AG09309 (cell line): ENCODE data around the gene RIC3.

ENCODE experiments used
- DNase-seq: peaks from one replicate; pipeline ENCODE4 v3.0.0-alpha.2; 2010; ENCODE audit warnings: low read depth
- H3K4me3 ChIP-seq: 2 replicates; pipeline ENCODE4 v1.5.1; 2011; ENCODE audit warnings: mild to moderate bottlenecking, low read depth, low read length, moderate library complexity; ENCODE audit not compliant: control insufficient read depth
- CTCF ChIP-seq: IDR thresholded peaks from 2 replicates; pipeline ENCODE4 v1.5.1; 2011; ENCODE audit warnings: mild to moderate bottlenecking, low read depth, low read length, inconsistent platforms; ENCODE audit not compliant: insufficient read depth, control insufficient read depth; ENCODE audit errors: missing control alignments

The RIC3 gene

GRCh38 chr11:8095371-8095770 lies 73.5 kb downstream of the RIC3 start:
- no peak for TF ChIP-seq CTCF
- H3K4me3 ChIP-seq: no peak overlapping the region
- no peak for DNase-seq

DNA sequence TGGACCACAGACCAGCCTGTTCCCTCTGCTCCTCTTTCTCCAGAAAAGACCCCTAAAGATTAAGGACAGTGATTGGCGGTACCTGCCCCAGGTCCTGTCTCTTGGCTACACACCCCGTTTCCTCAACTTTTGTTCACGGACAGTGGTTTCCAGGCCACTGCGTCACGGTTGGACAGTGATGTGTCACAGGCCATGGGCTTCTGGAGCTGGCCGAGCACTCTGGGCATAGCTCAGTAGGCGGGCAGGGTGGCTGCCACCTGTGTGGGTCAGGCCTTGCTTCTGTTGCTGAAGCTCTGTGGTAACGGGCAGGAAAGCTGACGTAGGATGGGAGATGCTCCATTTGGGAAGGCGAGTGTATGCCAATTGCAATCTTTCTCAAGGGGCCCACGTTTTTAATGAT lies 74.2 kb downstream of the RIC3 start:
- TF ChIP-seq CTCF: no peak
- no peak overlapping the region for H3K4me3 ChIP-seq
- no peak for DNase-seq

DNA sequence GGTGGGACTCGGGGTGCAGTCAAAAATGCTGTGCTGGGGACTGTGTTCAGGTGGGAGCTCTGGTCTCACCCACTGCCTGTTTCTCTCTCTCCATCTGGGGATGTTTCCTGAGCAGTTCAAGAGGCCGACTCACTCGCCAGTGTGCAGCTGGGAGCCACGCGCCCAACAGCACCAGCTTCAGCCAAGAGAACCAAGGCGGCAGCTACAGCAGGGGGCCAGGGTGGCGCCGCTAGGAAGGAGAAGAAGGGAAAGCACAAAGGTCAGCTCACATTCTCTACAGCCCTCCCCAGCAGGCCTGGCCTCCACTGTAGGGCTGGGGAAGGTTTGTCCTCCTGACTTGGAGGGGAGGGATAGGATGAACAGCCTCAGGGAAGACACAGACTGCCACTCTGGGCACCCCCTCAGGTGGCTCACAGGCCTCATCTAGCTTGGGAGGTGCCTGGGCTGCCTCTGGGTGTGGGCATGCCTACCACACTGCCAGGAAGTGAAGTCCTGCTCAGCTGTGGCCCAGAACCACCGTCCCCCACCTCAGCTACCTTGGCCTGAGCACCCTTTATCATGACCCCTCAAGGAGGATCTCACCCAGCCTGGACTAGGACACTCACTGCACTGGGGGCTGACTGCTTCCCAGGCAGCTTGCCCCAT lies 74.8 kb downstream of the RIC3 start:
- no peak for DNase-seq
- no peak overlapping the region for H3K4me3 ChIP-seq
- no peak for TF ChIP-seq CTCF

DNA sequence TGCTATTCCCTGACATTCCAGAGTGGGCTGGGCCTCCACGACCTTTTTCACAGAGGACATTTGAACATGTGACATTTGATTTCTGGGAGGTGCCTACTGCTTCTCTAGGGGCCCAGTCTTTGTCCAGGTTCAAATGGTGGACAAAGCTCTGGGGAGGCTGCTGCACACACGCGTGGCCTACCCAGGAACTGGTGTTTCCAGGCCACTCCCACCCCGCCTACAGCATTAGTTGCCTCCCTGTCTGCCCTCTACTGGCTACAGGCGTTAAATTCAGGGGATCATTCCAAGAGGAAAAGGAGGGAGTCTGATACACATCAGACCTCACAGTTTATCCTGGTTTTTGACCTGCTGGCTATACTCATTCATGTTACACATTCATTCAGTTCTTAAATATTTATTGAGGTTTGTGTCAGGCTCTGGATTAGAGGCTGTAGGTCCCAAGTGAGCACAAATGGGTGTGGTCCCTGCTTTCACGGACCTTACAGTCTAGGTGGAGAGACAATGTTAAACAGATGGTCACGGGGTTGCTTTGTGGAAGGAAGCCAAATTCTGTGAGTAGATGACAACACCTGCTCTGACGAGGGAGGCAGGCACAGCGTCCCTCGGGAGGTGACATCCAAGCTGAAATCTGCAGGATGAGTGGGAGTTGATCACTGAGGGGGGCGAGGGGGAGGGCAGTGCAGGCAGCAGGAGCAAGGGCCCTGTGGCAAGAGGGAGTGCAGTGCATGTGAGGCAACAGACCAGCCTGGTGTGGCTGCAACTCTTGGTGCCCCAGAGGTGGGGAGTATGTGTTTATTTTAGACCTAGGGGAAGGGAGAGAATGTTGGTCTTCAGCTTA lies 76.0 kb downstream of the RIC3 start:
- TF ChIP-seq CTCF: peak; percentile 84
- H3K4me3 ChIP-seq: no peak overlapping the region
- DNase-seq: no peak

DNA sequence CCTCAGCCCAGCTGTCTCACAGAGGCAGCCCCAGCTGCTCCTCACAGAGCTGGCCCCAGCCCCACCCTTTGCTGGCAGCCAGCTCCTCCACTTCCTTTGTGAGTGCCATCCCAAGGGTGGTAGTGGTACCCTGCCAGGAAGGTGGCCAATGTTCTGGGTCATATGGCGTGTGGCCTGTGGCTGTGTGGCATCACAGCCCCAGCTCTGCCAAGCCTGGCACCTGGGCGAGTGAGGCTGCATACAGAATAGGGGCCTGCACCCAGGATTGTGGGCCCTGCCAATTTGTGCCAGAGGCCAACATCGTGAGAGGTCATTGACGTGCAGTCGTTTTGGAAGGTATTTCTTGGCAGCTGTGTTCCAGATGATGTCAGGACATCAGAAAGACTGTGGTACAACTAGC lies 77.1 kb downstream of the RIC3 start:
- no peak overlapping the region for H3K4me3 ChIP-seq
- TF ChIP-seq CTCF: no peak
- no peak for DNase-seq

DNA sequence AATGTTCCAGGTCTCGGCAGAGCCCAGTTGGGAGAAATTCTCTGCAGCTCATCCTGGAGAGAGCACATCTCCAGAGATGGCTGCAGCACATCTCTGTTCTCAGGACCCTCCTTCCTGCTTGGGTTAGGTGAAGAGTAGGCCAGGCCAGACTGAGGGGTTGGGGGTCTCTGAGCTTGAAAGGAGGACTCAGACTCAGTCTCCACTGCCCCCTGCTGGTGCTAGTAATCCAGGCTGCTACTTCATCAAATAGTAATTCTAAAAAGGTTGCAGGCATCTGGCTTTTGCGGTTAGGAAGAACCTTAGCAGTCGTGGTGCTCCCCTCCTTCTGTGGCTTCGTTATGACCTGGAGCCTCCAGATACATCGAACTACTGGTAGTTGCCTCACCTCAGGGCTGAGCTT lies 78.1 kb downstream of the RIC3 start:
- H3K4me3 ChIP-seq: no peak overlapping the region
- peak; percentile 77 for TF ChIP-seq CTCF
- DNase-seq: no peak
